ENCODE data around the gene GPR162.

GPR162 gene

DNA sequence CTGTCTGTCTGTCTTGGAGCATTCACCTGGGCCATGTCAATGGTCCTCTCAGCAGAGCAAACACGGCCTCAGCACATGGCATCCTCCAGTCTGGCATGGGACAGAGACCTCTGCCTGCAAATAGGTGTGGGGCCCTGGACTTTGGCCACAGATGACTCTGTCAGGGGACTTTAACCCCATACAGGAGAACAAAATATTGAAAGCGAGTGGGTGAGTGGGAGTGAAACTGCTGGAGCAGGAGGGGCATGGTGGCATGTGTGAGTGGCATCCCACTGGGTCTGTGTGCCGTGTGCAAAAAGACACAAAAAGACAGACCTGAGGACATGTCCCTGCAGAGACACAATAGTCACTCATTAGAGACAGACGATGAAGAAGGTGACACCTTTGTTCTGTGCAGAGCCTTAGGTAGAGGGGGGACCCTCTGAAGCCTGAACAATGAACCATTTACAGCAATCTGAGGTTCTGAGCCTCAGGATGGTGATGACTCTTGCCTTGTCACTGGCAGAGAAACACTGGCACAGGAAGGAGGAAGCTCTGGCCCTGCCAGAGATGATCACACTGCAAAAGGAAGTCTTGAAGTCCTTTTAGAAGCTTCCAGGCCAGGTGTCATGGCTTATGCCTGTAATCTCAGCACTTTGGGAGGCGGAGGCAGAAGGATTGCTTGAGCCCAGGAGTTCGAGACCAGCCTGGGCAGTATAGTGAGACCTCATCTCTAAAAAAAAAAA, 41.8 kb upstream of the GPR162 start:
- TF ChIP-seq SNAI2 (CRISPR knock-in tag; IDR thresholded peaks at IDR 0.05) (no peak), ZFP3 (CRISPR knock-in tag; IDR thresholded peaks at IDR 0.05) (no peak), CSRNP3 (CRISPR knock-in tag; IDR thresholded peaks at IDR 0.05) (no peak), ZNF565 (CRISPR knock-in tag; conservative IDR thresholded peaks at IDR 0.05; ENCODE audit: low read depth) (no peak)
- TF ChIP-seq, protein P1, sequence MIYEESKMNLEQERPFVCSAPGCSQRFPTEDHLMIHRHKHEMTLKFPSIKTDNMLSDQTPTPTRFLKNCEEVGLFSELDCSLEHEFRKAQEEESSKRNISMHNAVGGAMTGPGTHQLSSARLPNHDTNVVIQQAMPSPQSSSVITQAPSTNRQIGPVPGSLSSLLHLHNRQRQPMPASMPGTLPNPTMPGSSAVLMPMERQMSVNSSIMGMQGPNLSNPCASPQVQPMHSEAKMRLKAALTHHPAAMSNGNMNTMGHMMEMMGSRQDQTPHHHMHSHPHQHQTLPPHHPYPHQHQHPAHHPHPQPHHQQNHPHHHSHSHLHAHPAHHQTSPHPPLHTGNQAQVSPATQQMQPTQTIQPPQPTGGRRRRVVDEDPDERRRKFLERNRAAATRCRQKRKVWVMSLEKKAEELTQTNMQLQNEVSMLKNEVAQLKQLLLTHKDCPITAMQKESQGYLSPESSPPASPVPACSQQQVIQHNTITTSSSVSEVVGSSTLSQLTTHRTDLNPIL (CRISPR knock-in tag; IDR thresholded peaks at IDR 0.05; ENCODE audit: low read depth): no peak
- no peak for ATAC-seq

DNA sequence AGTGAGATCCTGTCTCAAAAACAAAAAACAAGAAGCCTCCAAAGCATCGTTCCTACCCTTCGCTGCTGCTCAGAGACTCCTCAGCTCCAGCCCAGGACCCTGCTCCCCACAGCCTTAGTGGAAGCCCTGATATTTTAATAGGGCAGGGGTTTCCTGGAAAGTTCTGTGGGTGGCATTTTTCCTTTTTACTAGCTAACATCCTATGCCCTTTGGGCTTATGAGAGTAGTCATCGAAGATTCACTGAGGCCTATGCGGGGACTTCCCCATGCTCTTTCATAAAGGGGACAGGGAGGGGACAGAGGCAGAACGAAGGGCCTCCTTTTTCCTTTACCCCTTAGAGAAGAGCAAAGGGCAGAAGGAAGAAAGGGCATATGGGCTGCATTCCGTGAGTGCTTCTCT, 41.0 kb upstream of the GPR162 start:
- no peak for TF ChIP-seq ZNF70 (CRISPR knock-in tag; IDR thresholded peaks at IDR 0.05)
- no peak for TF ChIP-seq GLIS3 (CRISPR knock-in tag; IDR thresholded peaks at IDR 0.05)
- no peak for TF ChIP-seq ZC3H10 (CRISPR knock-in tag; IDR thresholded peaks at IDR 0.05)
- no peak for TF ChIP-seq RARB (CRISPR knock-in tag; IDR thresholded peaks at IDR 0.05)
- TF ChIP-seq POU6F1 (CRISPR knock-in tag; IDR thresholded peaks at IDR 0.05; ENCODE audit: borderline replicate concordance, low read depth): no peak
- TF ChIP-seq ARNTL (CRISPR knock-in tag; IDR thresholded peaks at IDR 0.05; ENCODE audit: borderline replicate concordance, low read depth): no peak
- TF ChIP-seq, protein P1 (CRISPR knock-in tag; IDR thresholded peaks at IDR 0.05; ENCODE audit: low read depth): no peak
- no peak for TF ChIP-seq CSDC2 (CRISPR knock-in tag; IDR thresholded peaks at IDR 0.05)
- no peak for ATAC-seq

- ATAC-seq: no peak
- TF ChIP-seq ZFP3 (CRISPR knock-in tag; IDR thresholded peaks at IDR 0.05) (no peak), BACH2 (CRISPR knock-in tag; IDR thresholded peaks at IDR 0.05; ENCODE audit: borderline replicate concordance) (no peak), TCF4 (CRISPR knock-in tag; IDR thresholded peaks at IDR 0.05; ENCODE audit: borderline replicate concordance) (no peak), ZC3H10 (CRISPR knock-in tag; IDR thresholded peaks at IDR 0.05) (no peak)
- TF ChIP-seq, protein P1 (CRISPR knock-in tag; IDR thresholded peaks at IDR 0.05; ENCODE audit: low read depth): no peak
These were observed 39.5 kb upstream of the GPR162 start for GRCh38 chr12:6782119-6782518.

- TF ChIP-seq, protein P2, sequence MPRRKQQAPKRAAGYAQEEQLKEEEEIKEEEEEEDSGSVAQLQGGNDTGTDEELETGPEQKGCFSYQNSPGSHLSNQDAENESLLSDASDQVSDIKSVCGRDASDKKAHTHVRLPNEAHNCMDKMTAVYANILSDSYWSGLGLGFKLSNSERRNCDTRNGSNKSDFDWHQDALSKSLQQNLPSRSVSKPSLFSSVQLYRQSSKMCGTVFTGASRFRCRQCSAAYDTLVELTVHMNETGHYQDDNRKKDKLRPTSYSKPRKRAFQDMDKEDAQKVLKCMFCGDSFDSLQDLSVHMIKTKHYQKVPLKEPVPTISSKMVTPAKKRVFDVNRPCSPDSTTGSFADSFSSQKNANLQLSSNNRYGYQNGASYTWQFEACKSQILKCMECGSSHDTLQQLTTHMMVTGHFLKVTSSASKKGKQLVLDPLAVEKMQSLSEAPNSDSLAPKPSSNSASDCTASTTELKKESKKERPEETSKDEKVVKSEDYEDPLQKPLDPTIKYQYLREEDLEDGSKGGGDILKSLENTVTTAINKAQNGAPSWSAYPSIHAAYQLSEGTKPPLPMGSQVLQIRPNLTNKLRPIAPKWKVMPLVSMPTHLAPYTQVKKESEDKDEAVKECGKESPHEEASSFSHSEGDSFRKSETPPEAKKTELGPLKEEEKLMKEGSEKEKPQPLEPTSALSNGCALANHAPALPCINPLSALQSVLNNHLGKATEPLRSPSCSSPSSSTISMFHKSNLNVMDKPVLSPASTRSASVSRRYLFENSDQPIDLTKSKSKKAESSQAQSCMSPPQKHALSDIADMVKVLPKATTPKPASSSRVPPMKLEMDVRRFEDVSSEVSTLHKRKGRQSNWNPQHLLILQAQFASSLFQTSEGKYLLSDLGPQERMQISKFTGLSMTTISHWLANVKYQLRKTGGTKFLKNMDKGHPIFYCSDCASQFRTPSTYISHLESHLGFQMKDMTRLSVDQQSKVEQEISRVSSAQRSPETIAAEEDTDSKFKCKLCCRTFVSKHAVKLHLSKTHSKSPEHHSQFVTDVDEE (CRISPR knock-in tag; IDR thresholded peaks at IDR 0.05): no peak
- ATAC-seq: no peak
These were observed 38.6 kb upstream of the GPR162 start for GRCh38 chr12:6782850-6783566.
